GM18498 (cell line): Measurements from ENCODE around the gene FOXP1.

Experiments used
- ATAC-seq: cut with Tn5 transposase; IDR thresholded peaks from one replicate; pipeline ENCODE4 v1.9.1; 2021; ENCODE audit warnings: mild to moderate bottlenecking, moderate library complexity; ENCODE audit not compliant: unreplicated experiment

Gene FOXP1

DNA sequence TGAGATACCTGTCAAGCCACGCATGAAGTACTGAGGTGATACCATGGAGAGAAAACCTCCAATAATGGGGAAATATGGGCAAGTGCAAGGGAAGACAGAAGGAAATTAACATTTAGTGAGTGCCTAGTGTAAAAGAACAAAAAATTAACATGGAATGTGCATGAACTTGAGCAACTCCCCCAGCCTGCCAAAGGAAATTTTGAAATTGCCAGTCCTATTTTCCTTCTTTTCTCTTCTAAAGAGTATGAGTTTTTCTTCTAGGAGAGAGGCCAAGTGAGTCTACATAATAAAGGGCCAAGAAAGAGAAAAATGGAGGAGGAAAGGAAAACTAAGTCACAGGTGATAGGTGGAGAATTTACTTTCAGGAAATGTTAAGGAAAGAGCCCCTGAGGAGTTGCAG, 668.7 kb downstream of the FOXP1 start:
- no peak for ATAC-seq

DNA sequence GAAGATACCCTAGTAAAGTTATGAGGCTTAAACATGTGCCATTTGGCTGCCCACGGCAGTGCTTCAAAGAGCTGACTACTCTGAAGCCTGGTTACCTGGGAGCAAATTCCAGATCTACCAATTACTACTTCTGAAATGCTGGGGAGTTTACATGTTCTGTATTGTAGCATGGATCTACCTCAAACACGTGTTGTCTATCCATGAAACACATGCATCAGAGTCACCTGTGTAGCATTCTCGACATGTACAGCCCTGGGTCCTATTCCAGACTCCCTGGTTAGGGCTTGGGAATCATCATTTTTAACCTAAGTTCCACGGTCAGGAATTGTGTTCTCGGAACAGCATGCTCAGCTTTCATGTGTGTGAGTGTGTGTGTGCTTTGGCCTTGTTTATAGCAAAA, 671.8 kb downstream of the FOXP1 start:
- ATAC-seq, result no peak

GRCh38 chr3:70905491-70905890, 678.0 kb downstream of the FOXP1 start:
- ATAC-seq, result no peak
